Activated CD8-positive, alpha-beta memory T cell treated with anti-CD3 and anti-CD28 coated beads, Interleukin-2, amount 10 ng/mL, durations not matched to agents 7 days and 5 days (primary cell): ENCODE measurements around the gene SPTBN4. TPM values are rescaled to one million over a fixed set of nuclear protein-coding genes. Genes with fewer than 3 reads are reported as not detected.
A peak's percentile ranks its signal among the peaks of the same experiment; 100 is the strongest.

Experiments used
- ATAC-seq: fragments of 150-1000 bp; cut with Tn5 transposase; one replicate; pipeline ENCODE4 v1.10.0; 2021; ENCODE audit warnings: moderate library complexity
- CTCF ChIA-PET: fragments of 350-600 bp; sonication (Branson Sonifier 250); formaldehyde crosslinking; loops from one replicate; lab custom pipeline; 2021; ENCODE audit warnings: antibody characterized with exemption; lab: Charles Lee
- DNase-seq: peaks from one replicate; pipeline ENCODE4 v3.0.0-alpha.2; 2020
- H3K27ac Mint-ChIP-seq: one replicate; pipeline ENCODE4 v1.8.0; 2021; ENCODE audit warnings: mild to moderate bottlenecking, mixed read lengths
- H3K27me3 Mint-ChIP-seq: one replicate; pipeline ENCODE4 v1.8.0; 2021; ENCODE audit warnings: mixed read lengths
- H3K36me3 Mint-ChIP-seq: one replicate; pipeline ENCODE4 v1.8.0; 2021; ENCODE audit warnings: mild to moderate bottlenecking, mixed read lengths
- H3K4me1 Mint-ChIP-seq: one replicate; pipeline ENCODE4 v1.8.0; 2021; ENCODE audit warnings: mixed read lengths
- H3K4me3 Mint-ChIP-seq: one replicate; pipeline ENCODE4 v1.8.0; 2021; ENCODE audit warnings: mild to moderate bottlenecking, moderate library complexity, mixed read lengths
- H3K9me3 Mint-ChIP-seq: one replicate; pipeline ENCODE4 v1.8.0; 2022; ENCODE audit warnings: low read depth, mixed read lengths
- total RNA-seq, 2 experiments: library from RNA; stranded (reverse); gene quantifications; one replicate each; pipeline ENCODE4 v1.2.3, GENCODE V29; 2021

Gene SPTBN4
- total RNA-seq, 2 experiments from 2014 or later, result 0.30 to 0.44 TPM

DNA sequence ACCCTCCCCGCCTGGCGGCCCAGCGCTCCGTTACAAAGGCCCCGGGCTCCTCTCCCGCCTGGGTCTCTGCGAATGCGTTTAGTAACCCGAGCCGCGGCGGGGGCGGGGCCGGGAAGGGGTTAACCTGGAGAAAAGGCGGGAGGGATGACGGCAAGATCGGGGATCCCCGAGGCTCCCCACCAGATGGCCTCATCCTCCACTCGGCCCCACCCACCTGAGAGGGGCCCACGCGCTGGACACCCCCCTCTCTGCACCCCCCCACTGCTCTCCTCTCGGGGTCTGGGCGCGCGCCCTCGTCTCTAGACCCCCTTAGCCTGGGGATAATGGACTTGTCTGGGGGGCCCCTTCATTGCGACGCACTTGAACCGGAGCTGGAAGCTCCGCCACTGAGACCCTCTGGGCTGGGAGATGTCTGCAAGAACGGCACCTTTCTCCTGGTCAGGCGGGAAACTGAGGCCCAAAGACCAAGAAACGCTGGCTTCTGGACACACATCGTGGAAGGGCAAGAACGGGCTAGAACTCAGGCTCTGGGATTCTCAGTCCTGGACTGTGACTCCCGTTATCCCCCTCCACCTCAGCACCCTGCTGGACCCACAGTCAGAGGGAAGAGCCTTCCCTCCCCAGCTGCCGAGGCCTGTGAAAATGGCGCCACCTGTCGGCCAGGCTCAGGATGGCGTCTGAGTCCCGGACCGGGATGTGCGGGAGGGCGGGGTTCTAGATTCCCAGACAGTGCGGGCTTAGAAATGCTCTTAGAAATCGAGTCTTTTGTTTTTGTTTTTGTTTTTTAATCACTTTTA is 131.5 kb downstream of the SPTBN4 start:
- peak; percentile 88 for DNase-seq
- peak; percentile 74 for ATAC-seq
- no peaks in the 10 kb centered on the region for H3K9me3 Mint-ChIP-seq
- no peaks in the 10 kb centered on the region for H3K36me3 Mint-ChIP-seq
- CTCF ChIA-PET, result interaction anchor here (0.9 to 9.3 kb wide), 14 partner anchors 10 to 766 kb away, joined by 3 to 65 read pairs (median 11); partner anchors contain the start of genes B9D2 and BLVRB
- H3K4me3 Mint-ChIP-seq, result no peak overlapping the region
- peaks cover 52% of the 10 kb centered on the region for H3K27me3 Mint-ChIP-seq
- peaks cover 56% of the 10 kb centered on the region for H3K4me1 Mint-ChIP-seq
- no peak overlapping the region for H3K27ac Mint-ChIP-seq

DNA sequence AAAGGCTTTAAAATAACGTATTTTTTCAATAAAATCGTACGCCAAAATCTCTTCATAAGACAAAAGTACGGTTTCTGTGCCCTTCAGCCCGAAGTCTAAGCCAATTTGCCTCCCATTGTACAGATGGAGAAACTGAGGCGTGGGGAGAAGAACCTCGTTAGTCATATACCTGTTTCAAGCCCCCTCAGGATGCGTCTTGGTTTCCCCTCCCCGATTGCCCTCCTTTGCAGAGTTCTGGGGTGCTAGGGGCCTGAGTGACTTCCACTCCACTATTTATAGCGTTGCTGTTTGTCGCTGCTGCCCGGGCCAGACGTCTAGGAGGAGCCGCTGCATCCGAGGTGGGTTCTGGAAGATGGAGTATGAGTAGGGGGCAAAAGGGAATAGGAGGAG is 132.1 kb downstream of the SPTBN4 start:
- DNase-seq (no peak), ATAC-seq (no peak)
- Mint-ChIP-seq H3K9me3 (no peaks in the 10 kb centered on the region), H3K27ac (no peak overlapping the region), H3K27me3 (peaks cover 52% of the 10 kb centered on the region), H3K36me3 (no peaks in the 10 kb centered on the region), H3K4me1 (peaks cover 61% of the 10 kb centered on the region), H3K4me3 (no peak overlapping the region)
- CTCF ChIA-PET, result interaction anchor here (0.9 to 9.3 kb wide), 17 partner anchors 8 to 765 kb away, joined by 3 to 65 read pairs (median 9); partner anchors contain the start of genes B9D2 and BLVRB

DNA sequence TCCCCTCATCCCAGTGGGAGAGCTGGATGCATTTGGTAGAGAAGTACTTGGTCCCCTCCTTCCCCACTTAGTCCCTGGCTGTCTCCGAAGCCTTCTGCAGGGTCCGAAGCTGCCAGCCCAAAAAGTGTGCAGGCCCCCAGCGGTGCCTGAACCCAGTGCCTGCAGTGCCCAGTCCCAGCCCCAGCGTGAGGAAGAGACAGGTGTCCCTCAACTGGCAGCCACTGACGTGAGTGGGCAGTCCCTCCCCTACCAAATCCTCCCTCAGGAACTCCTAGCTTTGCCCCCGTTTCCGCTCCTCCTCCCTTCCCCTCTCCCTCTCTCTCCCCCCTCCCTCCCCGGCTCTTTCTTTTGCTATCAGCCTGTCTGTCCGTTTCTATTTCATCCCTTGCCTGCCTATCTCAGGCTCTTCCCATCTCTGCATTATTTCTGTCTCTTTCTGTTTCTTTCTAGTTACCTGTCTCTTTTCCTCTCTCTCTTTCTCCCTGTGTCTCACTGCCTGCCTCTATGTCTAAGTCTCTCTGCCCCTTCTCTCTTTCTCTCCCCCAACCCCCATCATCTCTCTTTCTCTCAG is 132.6 kb downstream of the SPTBN4 start:
- Mint-ChIP-seq H3K4me3 (no peak overlapping the region), H3K36me3 (no peaks in the 10 kb centered on the region), H3K27me3 (peaks cover 52% of the 10 kb centered on the region), H3K27ac (no peak overlapping the region), H3K4me1 (peaks cover 61% of the 10 kb centered on the region), H3K9me3 (no peaks in the 10 kb centered on the region)
- CTCF ChIA-PET, result interaction anchor here (1.0 to 9.3 kb wide), 13 partner anchors 8 to 293 kb away, joined by 3 to 65 read pairs (median 14); partner anchors contain the start of gene BLVRB
- no peak for ATAC-seq
- DNase-seq, result no peak

DNA sequence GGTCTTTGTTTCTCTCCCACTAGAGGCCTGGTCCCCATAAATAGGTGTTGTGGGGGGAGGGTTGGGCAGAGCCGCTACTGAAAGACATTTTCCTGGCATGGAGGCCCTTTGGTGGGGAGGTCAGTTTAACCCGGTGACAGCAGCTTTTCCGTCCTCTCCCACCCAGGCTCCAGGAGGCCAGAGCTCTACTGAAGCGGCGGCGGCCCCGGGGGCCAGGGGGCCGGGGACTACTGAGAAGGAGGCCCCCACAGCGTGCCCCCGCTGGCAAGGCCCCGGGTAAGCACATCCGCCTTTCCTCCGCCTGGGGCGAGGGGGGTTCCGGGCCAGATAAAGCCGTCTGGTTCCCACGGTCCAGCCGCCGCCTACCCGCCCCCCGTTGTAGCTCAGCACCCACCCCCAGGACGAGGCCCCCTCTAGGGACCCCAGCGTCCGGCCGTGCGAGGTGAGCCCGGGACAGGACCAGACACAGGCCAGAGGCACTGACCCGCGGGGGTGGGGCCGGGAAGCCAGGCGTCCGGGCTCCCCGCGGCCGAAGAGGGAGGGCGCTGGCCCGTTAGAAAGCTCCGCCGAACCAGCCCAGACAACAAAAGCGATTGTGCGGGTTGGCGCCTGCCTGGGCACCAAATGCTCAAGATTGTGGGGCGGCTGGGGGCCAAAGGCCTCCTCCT is 133.2 kb downstream of the SPTBN4 start:
- peaks cover 52% of the 10 kb centered on the region for H3K27me3 Mint-ChIP-seq
- H3K9me3 Mint-ChIP-seq, result no peaks in the 10 kb centered on the region
- H3K4me1 Mint-ChIP-seq, result peaks cover 61% of the 10 kb centered on the region
- CTCF ChIA-PET, result interaction anchor here (0.9 to 9.3 kb wide), 14 partner anchors 9 to 294 kb away, joined by 3 to 65 read pairs (median 14); partner anchors contain the start of gene BLVRB
- H3K4me3 Mint-ChIP-seq, result peak overlapping the region; percentile 15
- no peak overlapping the region for H3K27ac Mint-ChIP-seq
- H3K36me3 Mint-ChIP-seq, result no peaks in the 10 kb centered on the region
- ATAC-seq, result no peak
- DNase-seq, result no peak

DNA sequence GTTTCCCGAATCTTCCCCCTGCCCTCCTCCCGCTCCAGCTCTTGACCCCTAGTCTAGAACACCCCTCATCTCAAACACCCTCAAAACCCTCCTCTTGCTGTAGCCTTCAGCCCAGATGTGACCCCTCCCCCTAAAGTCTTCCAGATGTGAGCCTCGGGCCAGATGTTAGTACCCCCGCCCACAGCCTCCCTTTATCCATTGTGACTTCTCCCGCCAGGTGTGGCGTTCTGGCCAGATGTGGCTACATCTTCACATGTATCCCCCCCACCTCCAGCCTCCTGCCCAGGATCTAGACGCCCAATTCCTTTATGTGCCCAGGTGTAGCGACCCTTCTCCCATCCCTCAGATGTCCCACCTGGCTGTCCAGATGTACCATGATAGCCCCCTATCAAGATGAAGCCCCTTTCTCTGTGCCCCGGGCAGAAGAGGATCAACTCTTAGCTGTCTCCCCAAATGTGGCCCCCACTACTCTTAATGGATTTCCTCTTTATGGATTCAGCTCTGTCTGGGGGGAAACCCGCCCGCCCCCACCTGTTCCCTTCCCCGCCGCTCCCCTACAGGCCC is 133.9 kb downstream of the SPTBN4 start:
- peaks cover 52% of the 10 kb centered on the region for H3K27me3 Mint-ChIP-seq
- CTCF ChIA-PET, result interaction anchor here (0.9 to 9.3 kb wide), 12 partner anchors 9 to 295 kb away, joined by 3 to 65 read pairs (median 10); partner anchors contain the start of gene BLVRB
- H3K9me3 Mint-ChIP-seq, result no peaks in the 10 kb centered on the region
- peaks cover 61% of the 10 kb centered on the region for H3K4me1 Mint-ChIP-seq
- DNase-seq (no peak), ATAC-seq (no peak)
- no peak overlapping the region for H3K27ac Mint-ChIP-seq
- H3K4me3 Mint-ChIP-seq, result peak overlapping the region; percentile 15
- no peaks in the 10 kb centered on the region for H3K36me3 Mint-ChIP-seq

DNA sequence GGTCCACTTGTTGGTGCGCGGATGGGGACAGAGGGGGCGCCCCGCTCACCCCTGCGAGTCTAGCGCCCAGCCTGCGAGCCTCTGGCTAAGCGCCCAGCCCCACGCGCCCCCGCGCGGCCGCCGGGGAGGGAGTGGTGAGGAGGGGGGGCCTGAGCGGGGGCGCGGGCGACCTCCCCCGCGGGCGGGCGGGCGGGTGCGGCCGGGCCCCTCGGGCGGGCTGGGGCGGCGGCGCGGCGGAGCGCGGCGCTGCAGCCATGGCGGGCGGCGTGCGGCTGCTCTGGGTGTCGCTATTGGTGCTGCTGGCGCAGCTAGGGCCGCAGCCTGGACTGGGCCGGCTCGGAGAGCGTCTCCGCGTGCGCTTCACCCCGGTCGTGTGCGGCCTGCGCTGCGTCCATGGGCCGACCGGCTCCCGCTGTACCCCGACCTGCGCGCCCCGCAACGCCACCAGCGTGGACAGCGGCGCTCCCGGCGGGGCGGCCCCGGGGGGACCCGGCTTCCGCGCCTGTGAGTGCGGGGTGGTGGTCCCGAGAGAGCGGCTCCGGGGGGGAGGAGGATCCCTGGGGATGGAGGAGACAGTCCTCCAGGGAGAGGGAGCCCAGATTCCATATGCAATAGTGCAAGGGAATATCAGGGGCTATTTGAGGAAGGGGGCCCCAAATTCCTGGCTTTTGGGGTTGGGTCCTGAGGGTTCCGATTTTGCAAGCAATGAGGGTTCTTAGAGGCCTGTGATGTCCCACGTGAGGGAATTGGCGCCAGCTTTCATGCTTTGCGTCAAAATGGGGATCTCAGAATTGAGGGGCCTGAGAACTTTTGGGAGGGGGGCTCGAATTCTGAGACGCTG is 134.6 kb downstream of the SPTBN4 start, which contains the start of gene LTBP4:
Gene LTBP4 (plus strand): TSS at position 236 of the 841 bp plus-strand sequence. CDS start 19 bp downstream, at position 255.
- DNase-seq (no peak), ATAC-seq (no peak)
- Mint-ChIP-seq H3K27ac (no peak within 1 kb of the TSS), H3K36me3 (no peaks in the 10 kb centered on the region), H3K9me3 (no peaks in the 10 kb centered on the region), H3K4me1 (peaks cover 67% of the 10 kb centered on the region), H3K4me3 (peak within 1 kb of the TSS; percentile 15), H3K27me3 (peaks cover 46% of the 10 kb centered on the region)
- CTCF ChIA-PET, result interaction anchor here (0.9 to 9.3 kb wide), 12 partner anchors 10 to 295 kb away, joined by 3 to 65 read pairs (median 10); partner anchors contain the start of gene BLVRB

DNA sequence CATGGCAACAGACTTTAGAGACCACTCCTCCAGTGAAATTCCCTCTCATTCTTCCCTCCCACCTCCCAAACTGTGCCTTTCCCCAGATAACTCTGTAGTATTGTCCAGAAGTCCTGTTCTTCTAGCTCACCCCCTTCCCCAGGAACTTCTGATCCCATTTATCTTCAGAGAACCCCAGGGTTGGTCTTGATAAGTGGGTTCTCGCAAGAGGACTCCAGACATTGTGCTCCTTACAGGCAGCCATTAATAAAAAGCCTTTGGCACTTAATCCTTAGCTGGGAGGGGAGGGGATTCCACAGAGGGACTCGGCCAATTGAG is 136.2 kb downstream of the SPTBN4 start:
- Mint-ChIP-seq H3K9me3 (no peaks in the 10 kb centered on the region), H3K4me1 (peaks cover 64% of the 10 kb centered on the region), H3K36me3 (no peaks in the 10 kb centered on the region), H3K27me3 (peaks cover 34% of the 10 kb centered on the region), H3K27ac (no peak overlapping the region), H3K4me3 (no peak overlapping the region)
- CTCF ChIA-PET, result interaction anchor here (1.0 to 9.3 kb wide), 16 partner anchors 8 to 424 kb away, joined by 3 to 88 read pairs (median 7); partner anchors contain the start of gene BLVRB
- DNase-seq (no peak), ATAC-seq (no peak)

DNA sequence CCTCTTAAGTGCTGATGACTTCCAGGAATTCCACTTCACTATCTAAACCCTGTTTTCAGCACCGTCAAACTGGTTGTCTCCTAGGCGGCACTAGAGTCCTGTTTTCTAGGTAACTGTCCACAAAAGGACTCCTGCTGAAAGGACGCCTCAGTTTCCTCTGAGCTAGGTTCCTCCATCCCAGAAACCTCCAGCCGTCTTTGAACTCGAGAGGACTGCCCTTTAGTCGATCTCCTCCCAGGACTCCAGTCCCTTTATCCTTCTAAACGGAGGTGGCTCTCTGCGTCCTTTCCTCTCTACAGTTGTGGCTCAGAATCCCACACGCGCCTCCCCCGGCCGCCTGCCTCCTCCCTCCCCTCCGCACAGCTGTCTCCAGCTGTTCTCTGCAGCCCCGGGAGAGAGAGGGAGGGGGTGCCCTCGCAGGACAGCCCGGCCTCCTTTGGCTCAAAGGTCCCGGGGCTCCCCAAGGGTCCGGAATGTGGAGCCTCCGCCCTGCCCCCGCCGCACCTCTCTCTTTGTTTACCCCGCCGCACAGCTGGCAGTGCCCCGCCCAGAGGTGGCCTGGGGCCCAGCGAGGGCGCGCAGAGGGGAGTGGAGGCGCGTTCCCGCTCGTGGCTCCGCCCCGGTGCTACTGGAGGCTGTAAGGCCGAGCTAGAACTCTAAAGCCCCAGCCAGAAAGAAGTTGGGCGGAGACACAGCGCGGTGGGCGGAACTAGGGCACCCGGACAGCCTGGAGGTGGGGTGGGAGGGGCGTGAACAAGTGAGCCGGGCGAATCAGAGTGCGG is 136.8 kb downstream of the SPTBN4 start:
- peak; percentile 79 for ATAC-seq
- Mint-ChIP-seq H3K4me3 (peak overlapping the region; percentile 73), H3K9me3 (no peaks in the 10 kb centered on the region), H3K27ac (peak overlapping the region; percentile 82), H3K27me3 (peaks cover 31% of the 10 kb centered on the region), H3K36me3 (no peaks in the 10 kb centered on the region), H3K4me1 (peaks cover 61% of the 10 kb centered on the region)
- CTCF ChIA-PET, result interaction anchor here (0.8 to 9.3 kb wide), 23 partner anchors 9 to 660 kb away, joined by 3 to 88 read pairs (median 5); partner anchors contain the start of genes BLVRB and HNRNPUL1
- DNase-seq, result peak; percentile 99

- Mint-ChIP-seq H3K4me1 (peaks cover 60% of the 10 kb centered on the region), H3K27ac (peak overlapping the region; percentile 82), H3K36me3 (no peaks in the 10 kb centered on the region), H3K27me3 (peaks cover 24% of the 10 kb centered on the region), H3K4me3 (peak overlapping the region; percentile 73), H3K9me3 (no peaks in the 10 kb centered on the region)
- CTCF ChIA-PET, result interaction anchor here (0.8 to 9.3 kb wide), 18 partner anchors 9 to 660 kb away, joined by 3 to 88 read pairs (median 5); partner anchors contain the start of genes BLVRB and HNRNPUL1
- ATAC-seq (no peak), DNase-seq (no peak)
These were observed 137.4 kb downstream of the SPTBN4 start for GRCh38 chr19:40604171-40604646.

DNA sequence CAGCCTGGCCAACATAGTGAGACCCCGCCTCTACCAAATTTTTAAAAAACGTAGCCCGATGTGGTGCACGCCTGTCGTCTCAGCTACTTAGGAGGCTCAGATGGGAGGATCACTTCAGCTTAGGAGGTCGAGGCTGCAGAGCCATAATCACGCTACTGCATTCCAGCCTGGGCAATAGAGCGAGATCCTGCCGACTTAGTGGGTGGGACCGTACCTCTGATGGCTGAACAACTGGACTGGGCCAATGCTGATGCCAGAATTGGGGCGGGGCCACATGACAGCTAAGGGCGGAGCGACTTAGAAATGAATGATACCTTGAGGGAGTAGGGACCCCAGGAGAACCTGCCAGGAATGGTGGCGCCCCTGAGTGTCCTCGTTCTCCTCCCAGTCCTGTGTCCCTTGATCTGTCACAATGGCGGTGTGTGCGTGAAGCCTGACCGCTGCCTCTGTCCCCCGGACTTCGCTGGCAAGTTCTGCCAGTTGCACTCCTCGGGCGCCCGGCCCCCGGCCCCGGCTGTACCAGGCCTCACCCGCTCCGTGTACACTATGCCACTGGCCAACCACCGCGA is 137.9 kb downstream of the SPTBN4 start:
- H3K27ac Mint-ChIP-seq, result peak overlapping the region; percentile 82
- peaks cover 58% of the 10 kb centered on the region for H3K4me1 Mint-ChIP-seq
- no peak for ATAC-seq

More for the DNA sequence above, 137.9 kb downstream of the SPTBN4 start:
- CTCF ChIA-PET, result interaction anchor here (0.9 to 9.3 kb wide), 16 partner anchors 10 to 659 kb away, joined by 3 to 88 read pairs (median 6); partner anchors contain the start of genes BLVRB and HNRNPUL1
- Mint-ChIP-seq H3K4me3 (peak overlapping the region; percentile 85), H3K36me3 (no peaks in the 10 kb centered on the region), H3K9me3 (no peaks in the 10 kb centered on the region), H3K27me3 (peaks cover 19% of the 10 kb centered on the region)
- DNase-seq, result peak; percentile 60
